K562 (cell line): ENCODE data around the gene ARHGEF16. TPM values are rescaled to one million over a fixed set of nuclear protein-coding genes. Genes with fewer than 3 reads are reported as not detected.

Experiments
- ATAC-seq: fragments of 200-7000 bp; cut with Tn5 transposase; 3 replicates; pipeline ENCODE4 v1.9.1; 2020; ENCODE audit warnings: moderate library complexity
- BruUV-seq: library from RNA; stranded (reverse); fragments of 400-500 nt; replicated peaks from 2 replicates; lab custom pipeline; 2021; lab: Mats Ljungman, UMichigan
- CTCF ChIA-PET: fragments of 300-600 bp; formaldehyde crosslinking; extraction: SDS; loops from one replicate; lab custom pipeline; 2021; ENCODE audit warnings: low intra/inter-chr PET ratio; lab: Yijun Ruan, JAX
- POLR2A ChIA-PET: fragments of 300-600, 350-650 bp; sonication (Branson Sonifier 250); formaldehyde crosslinking; extraction: SDS; loops from one replicate; lab custom pipeline; 2021; ENCODE audit warnings: antibody characterized with exemption, inconsistent platforms; lab: Yijun Ruan, JAX
- DNase-seq, 4 experiments: peaks; one replicate each; pipeline versions ENCODE4 v3.0.0 to v3.0.0-alpha.2; 2011 to 2018; ENCODE audit warnings: low spot score in 3 of 4, mixed read lengths in 3 of 4; ENCODE audit errors: extremely low read depth in 1 of 4
- FAIRE-seq: peaks from 2 replicates; lab custom pipeline; 2011; peaks lifted over from hg19 to GRCh38; lab: Jason Lieb, UNC
- H2AFZ ChIP-seq: 2 replicates; pipeline ENCODE4 v1.6.0; 2011; ENCODE audit warnings: low read depth, low read length, control low read depth, inconsistent platforms
- H3K27ac ChIP-seq: fragments of 200-600 bp; 3 replicates; pipeline ENCODE4 v1.8.0; 2011; ENCODE audit warnings: low read depth, mild to moderate bottlenecking, control low read depth, inconsistent platforms, low read length, moderate library complexity, mixed read lengths; ENCODE audit errors: extremely low read depth
- H3K27me3 ChIP-seq, 2 experiments: fragments of 300-600 bp in 1 of 2; 2 replicates in 1 of 2; 3 replicates in 1 of 2; pipeline versions ENCODE4 v1.6.0 to v1.8.0; 2011; ENCODE audit warnings: inconsistent platforms in 2 of 2, low read length in 2 of 2, mild to moderate bottlenecking in 1 of 2, mixed read lengths in 1 of 2, moderate library complexity in 1 of 2; ENCODE audit not compliant: control insufficient read depth in 2 of 2, insufficient read depth in 2 of 2
- H3K36me3 ChIP-seq: fragments of 300-600 bp; 3 replicates; pipeline ENCODE4 v1.8.0; 2011; ENCODE audit warnings: mild to moderate bottlenecking, low read length, inconsistent platforms; ENCODE audit not compliant: control insufficient read depth, insufficient read depth
- H3K4me1 ChIP-seq, 2 experiments: fragments of 200-600 bp in 1 of 2; replicated peaks in 1 of 2; 2 replicates in 1 of 2; 3 replicates in 1 of 2; pipeline versions ENCODE4 v1.5.1 to v1.8.0; 2011; ENCODE audit warnings: inconsistent platforms in 2 of 2, low read length in 2 of 2, mild to moderate bottlenecking in 1 of 2, mixed read lengths in 1 of 2, moderate library complexity in 1 of 2; ENCODE audit not compliant: control insufficient read depth in 2 of 2, insufficient read depth in 2 of 2
- H3K4me2 ChIP-seq: 2 replicates; pipeline ENCODE4 v1.6.1; 2011; ENCODE audit warnings: low read length, control low read depth, inconsistent platforms, mixed read lengths; ENCODE audit not compliant: insufficient read depth
- H3K4me3 ChIP-seq: fragments of 200-600 bp; sonication (generic), shearing (Covaris generic); 2 replicates; pipeline ENCODE4 v1.5.1; 2016; ENCODE audit warnings: control low read depth, inconsistent platforms
- H3K79me2 ChIP-seq: fragments of 200-600 bp; 3 replicates; pipeline ENCODE4 v1.8.0; 2011; ENCODE audit warnings: low read length, inconsistent platforms; ENCODE audit not compliant: control insufficient read depth, insufficient read depth
- H3K9ac ChIP-seq, 2 experiments: 2 replicates each; pipeline versions ENCODE4 v1.6.0 to v1.6.1; 2011; ENCODE audit warnings: low read depth in 2 of 2, low read length in 2 of 2, control low read depth in 1 of 2, inconsistent platforms in 1 of 2, mild to moderate bottlenecking in 1 of 2, mixed read lengths in 1 of 2; ENCODE audit not compliant: insufficient read depth in 1 of 2
- H3K9me1 ChIP-seq: one replicate; pipeline ENCODE4 v1.6.0; 2011; ENCODE audit warnings: inconsistent platforms, mild to moderate bottlenecking, low read length, moderate library complexity; ENCODE audit not compliant: control insufficient read depth, insufficient read depth
- H3K9me3 ChIP-seq: replicated peaks from 2 replicates; pipeline ENCODE4 v1.5.1; 2011; ENCODE audit warnings: low read depth, low read length, inconsistent platforms; ENCODE audit not compliant: control insufficient read depth, insufficient read depth
- H4K20me1 ChIP-seq: replicated peaks from 2 replicates; pipeline ENCODE4 v1.6.1; 2011; ENCODE audit warnings: low read length, inconsistent platforms, mixed read lengths; ENCODE audit not compliant: control insufficient read depth, insufficient read depth
- BHLHE40 ChIP-seq: IDR thresholded peaks from 2 replicates; pipeline ENCODE4 v1.6.1; 2011; ENCODE audit warnings: low read length, improper control_type of control experiment
- GABPA ChIP-seq: fragments of 200-800 bp; sonication (Bioruptor generic); conservative IDR thresholded peaks from 2 replicates; pipeline ENCODE4 v1.6.1; 2016; ENCODE audit warnings: low read depth, missing genetic modification characterization, missing compliant biosample characterization
- ZNF134 ChIP-seq: fragments of 250-450 bp; sonication (Bioruptor Pico); conservative IDR thresholded peaks from 2 replicates; pipeline ENCODE4 v1.4.0; 2020
- WGBS: fragments of 100-300 bp; shearing (Covaris generic); methylation state at CpG from one replicate; pipeline ENCODE4 v1.1.6; 2016; ENCODE audit warnings: low coverage, mixed read lengths; ENCODE audit not compliant: insufficient coverage; ENCODE audit errors: missing lambda C conversion rate; 5-methylcytosine and 5-hydroxymethylcytosine counted together
- in situ Hi-C: fragments of 300-500 bp; cut with MboI; formaldehyde crosslinking; loops from 4 replicates; pipeline ENCODE4 v1.15.0; 2018; ENCODE audit warnings: inconsistent platforms, mixed read lengths
- intact Hi-C: fragments of 100-400 bp; cut with micrococcal nuclease; formaldehyde crosslinking; loops from 2 replicates; pipeline ENCODE4 v1.14.2; 2022
- polyA plus RNA-seq, 8 experiments: library from polyadenylated mRNA; depleted of rRNA in 4 of 8; stranded (reverse) in 5 of 8; unstranded in 3 of 8; fragments of >200 nt; fragmentation: Nextera tagmentation in 2 of 8; fragmentation: Illumina TruSeq in 1 of 8; extraction: Ambion mirVana in 2 of 8; extraction: Trizol in 1 of 8; gene quantifications; 2 replicates each; pipeline versions ENCODE4 v1.2.1 to v1.2.3, GENCODE V29; 2011 to 2014; ENCODE audit warnings: inconsistent platforms in 1 of 8, missing spikeins in 1 of 8
- total RNA-seq, 7 experiments: library from RNA; depleted of rRNA in 6 of 7; stranded (reverse); fragments of >200 nt in 6 of 7; fragmentation: Illumina TruSeq in 2 of 7; extraction: Trizol in 2 of 7; gene quantifications; 2 replicates each; pipeline versions ENCODE4 v1.2.1 to v1.2.3, GENCODE V29; 2011 to 2021; ENCODE audit warnings: low replicate concordance in 1 of 7
- TF ChIP-seq, protein P1 (sequence below): fragments of 450-650 bp; formaldehyde crosslinking; IDR thresholded peaks from 2 replicates; pipeline ENCODE4 v1.4.0; 2020; ENCODE audit warnings: mild to moderate bottlenecking, mixed read lengths
- TF ChIP-seq, protein P2 (sequence below), 3 experiments: fragments of 200-800 bp in 1 of 3; fragments of 250-450 bp in 1 of 3; fragments of 450-650 bp in 1 of 3; sonication (Bioruptor Pico) in 1 of 3; sonication (Bioruptor generic) in 1 of 3; formaldehyde crosslinking in 1 of 3; IDR thresholded peaks; 2 replicates each; pipeline versions ENCODE4 v1.6.1 to v1.8.0; 2016 to 2022; ENCODE audit warnings: mild to moderate bottlenecking in 2 of 3, missing genetic modification characterization in 2 of 3, missing compliant biosample characterization in 1 of 3, moderate library complexity in 1 of 3
- TF ChIP-seq, protein P3 (sequence below): fragments of 450-650 bp; IDR thresholded peaks from 2 replicates; pipeline ENCODE4 v1.6.1; 2018; ENCODE audit not compliant: partially characterized antibody
- TF ChIP-seq, protein P4 (sequence below): sonication (generic); formaldehyde crosslinking; IDR thresholded peaks from 2 replicates; pipeline ENCODE4 v1.5.0; 2020; ENCODE audit warnings: missing genetic modification reagents

ARHGEF16 gene
- total and polyA plus RNA-seq, 9 of the 15 experiments (the other 6 are each of a cell fraction or from before 2014, with no cell fraction given), result 0.15 to 1.2 (median 0.49) TPM; not detected in 2

DNA sequence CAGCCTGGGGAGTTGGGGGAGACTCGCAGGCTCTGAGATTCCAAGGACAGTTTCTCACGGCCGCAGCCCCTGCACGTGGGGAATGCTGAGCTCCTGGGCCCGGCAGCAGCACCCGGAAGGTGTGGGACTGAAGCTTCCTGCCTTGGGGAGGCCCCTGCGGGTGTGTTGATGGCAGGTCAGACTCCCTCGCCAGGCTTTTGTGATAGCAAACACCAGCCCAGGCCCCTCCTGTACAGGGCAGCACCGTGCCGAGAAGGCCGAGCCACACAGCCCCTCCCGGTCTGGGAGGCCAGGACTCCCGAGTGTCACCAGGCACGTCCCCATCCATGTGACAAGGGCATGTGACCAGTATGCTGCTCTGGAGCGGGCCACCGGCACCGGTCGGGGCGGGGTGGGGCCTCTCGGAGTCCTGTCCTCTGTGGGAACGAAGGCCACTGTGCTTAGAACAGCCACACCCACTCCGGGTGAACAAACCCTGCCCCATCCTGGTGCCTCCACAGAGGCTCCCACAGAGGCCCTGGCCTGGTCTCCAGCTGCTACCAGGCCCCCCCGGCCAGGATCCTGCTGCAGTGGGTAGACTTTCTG is 31.1 kb upstream of the ARHGEF16 start:
- ATAC-seq, result no peak; the same call in 2 of the 3 replicates
- peak; percentile 18; the same call in 1 of the 2 replicates for TF ChIP-seq BHLHE40
- TF ChIP-seq ZNF134 (CRISPR knock-in tag), result peak; percentile 69
- TF ChIP-seq GABPA (tag), result peak; percentile 59
- TF ChIP-seq, protein P1, sequence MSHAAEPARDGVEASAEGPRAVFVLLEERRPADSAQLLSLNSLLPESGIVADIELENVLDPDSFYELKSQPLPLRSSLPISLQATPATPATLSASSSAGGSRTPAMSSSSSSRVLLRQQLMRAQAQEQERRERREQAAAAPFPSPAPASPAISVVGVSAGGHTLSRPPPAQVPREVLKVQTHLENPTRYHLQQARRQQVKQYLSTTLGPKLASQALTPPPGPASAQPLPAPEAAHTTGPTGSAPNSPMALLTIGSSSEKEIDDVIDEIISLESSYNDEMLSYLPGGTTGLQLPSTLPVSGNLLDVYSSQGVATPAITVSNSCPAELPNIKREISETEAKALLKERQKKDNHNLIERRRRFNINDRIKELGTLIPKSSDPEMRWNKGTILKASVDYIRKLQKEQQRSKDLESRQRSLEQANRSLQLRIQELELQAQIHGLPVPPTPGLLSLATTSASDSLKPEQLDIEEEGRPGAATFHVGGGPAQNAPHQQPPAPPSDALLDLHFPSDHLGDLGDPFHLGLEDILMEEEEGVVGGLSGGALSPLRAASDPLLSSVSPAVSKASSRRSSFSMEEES (CRISPR knock-in tag), result peak; percentile 64
- TF ChIP-seq, protein P2, sequence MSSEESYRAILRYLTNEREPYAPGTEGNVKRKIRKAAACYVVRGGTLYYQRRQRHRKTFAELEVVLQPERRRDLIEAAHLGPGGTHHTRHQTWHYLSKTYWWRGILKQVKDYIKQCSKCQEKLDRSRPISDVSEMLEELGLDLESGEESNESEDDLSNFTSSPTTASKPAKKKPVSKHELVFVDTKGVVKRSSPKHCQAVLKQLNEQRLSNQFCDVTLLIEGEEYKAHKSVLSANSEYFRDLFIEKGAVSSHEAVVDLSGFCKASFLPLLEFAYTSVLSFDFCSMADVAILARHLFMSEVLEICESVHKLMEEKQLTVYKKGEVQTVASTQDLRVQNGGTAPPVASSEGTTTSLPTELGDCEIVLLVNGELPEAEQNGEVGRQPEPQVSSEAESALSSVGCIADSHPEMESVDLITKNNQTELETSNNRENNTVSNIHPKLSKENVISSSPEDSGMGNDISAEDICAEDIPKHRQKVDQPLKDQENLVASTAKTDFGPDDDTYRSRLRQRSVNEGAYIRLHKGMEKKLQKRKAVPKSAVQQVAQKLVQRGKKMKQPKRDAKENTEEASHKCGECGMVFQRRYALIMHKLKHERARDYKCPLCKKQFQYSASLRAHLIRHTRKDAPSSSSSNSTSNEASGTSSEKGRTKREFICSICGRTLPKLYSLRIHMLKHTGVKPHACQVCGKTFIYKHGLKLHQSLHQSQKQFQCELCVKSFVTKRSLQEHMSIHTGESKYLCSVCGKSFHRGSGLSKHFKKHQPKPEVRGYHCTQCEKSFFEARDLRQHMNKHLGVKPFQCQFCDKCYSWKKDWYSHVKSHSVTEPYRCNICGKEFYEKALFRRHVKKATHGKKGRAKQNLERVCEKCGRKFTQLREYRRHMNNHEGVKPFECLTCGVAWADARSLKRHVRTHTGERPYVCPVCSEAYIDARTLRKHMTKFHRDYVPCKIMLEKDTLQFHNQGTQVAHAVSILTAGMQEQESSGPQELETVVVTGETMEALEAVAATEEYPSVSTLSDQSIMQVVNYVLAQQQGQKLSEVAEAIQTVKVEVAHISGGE (CRISPR knock-in tag; IDR thresholded peaks at IDR 0.05), result peak in 1 of 3 experiments; percentile 51; a peak in 1 of 6 replicates
- TF ChIP-seq, protein P3, sequence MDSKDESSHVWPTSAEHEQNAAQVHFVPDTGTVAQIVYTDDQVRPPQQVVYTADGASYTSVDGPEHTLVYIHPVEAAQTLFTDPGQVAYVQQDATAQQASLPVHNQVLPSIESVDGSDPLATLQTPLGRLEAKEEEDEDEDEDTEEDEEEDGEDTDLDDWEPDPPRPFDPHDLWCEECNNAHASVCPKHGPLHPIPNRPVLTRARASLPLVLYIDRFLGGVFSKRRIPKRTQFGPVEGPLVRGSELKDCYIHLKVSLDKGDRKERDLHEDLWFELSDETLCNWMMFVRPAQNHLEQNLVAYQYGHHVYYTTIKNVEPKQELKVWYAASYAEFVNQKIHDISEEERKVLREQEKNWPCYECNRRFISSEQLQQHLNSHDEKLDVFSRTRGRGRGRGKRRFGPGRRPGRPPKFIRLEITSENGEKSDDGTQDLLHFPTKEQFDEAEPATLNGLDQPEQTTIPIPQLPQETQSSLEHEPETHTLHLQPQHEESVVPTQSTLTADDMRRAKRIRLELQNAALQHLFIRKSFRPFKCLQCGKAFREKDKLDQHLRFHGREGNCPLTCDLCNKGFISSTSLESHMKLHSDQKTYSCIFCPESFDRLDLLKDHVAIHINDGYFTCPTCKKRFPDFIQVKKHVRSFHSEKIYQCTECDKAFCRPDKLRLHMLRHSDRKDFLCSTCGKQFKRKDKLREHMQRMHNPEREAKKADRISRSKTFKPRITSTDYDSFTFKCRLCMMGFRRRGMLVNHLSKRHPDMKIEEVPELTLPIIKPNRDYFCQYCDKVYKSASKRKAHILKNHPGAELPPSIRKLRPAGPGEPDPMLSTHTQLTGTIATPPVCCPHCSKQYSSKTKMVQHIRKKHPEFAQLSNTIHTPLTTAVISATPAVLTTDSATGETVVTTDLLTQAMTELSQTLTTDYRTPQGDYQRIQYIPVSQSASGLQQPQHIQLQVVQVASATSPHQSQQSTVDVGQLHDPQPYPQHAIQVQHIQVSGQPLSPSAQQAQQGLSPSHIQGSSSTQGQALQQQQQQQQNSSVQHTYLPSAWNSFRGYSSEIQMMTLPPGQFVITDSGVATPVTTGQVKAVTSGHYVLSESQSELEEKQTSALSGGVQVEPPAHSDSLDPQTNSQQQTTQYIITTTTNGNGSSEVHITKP, result peak; percentile 21
- TF ChIP-seq, protein P4, sequence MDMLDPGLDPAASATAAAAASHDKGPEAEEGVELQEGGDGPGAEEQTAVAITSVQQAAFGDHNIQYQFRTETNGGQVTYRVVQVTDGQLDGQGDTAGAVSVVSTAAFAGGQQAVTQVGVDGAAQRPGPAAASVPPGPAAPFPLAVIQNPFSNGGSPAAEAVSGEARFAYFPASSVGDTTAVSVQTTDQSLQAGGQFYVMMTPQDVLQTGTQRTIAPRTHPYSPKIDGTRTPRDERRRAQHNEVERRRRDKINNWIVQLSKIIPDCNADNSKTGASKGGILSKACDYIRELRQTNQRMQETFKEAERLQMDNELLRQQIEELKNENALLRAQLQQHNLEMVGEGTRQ (CRISPR knock-in tag), result peak; percentile 49

More for the DNA sequence above, 31.1 kb upstream of the ARHGEF16 start:
- Histone ChIP-seq H4K20me1 (peaks cover 3% of the 10 kb centered on the region; the same call in 1 of the 2 replicates), H3K9ac (no peak overlapping the region), H3K9me1 (no peaks in the 10 kb centered on the region), H3K27me3 (peaks cover 7 to 71% of the 10 kb centered on the region in 2 experiments), H3K4me3 (no peak overlapping the region), H3K27ac (no peak overlapping the region), H3K4me2 (no peak overlapping the region), H3K4me1 (peaks cover 0 to 21% of the 10 kb centered on the region in 2 experiments; a peak in 2 of 5 replicates), H2AFZ (no peak overlapping the region), H3K9me3 (no peaks in the 10 kb centered on the region), H3K36me3 (no peaks in the 10 kb centered on the region), H3K79me2 (no peaks in the 10 kb centered on the region)
- intact Hi-C loops (loop anchor here (10.0 kb wide), 1 partner anchor 1009 kb away; the partner anchor contains the start of gene PEX10), in situ Hi-C loops (loop anchor here (5.0 to 10.0 kb wide), 2 partner anchors 421 to 599 kb away; no protein-coding TSS in a partner anchor)
- WGBS, result 2% methylated on average over 23 of the region's 23 CpGs
- DNase-seq (peak in 2 of 4 experiments; percentile 27 to 28), FAIRE-seq (no peak)
- ChIA-PET CTCF (no interaction called here), POLR2A (interaction anchor here (0.6 to 1.3 kb wide), 3 partner anchors 8 to 597 kb away, joined by 3 to 4 read pairs (median 4); no protein-coding TSS in a partner anchor)
- BruUV-seq, result no TSS peak
